ENCODE results near the gene ALG14. TPM values are rescaled to one million over a fixed set of nuclear protein-coding genes. Genes with fewer than 3 reads are reported as not detected.
A peak's percentile ranks its signal among the peaks of the same experiment; 100 is the strongest.

Gene ALG14
- total and polyA plus RNA-seq, 9 donors: 3.2 to 9.3 (median 7.1) TPM

DNA sequence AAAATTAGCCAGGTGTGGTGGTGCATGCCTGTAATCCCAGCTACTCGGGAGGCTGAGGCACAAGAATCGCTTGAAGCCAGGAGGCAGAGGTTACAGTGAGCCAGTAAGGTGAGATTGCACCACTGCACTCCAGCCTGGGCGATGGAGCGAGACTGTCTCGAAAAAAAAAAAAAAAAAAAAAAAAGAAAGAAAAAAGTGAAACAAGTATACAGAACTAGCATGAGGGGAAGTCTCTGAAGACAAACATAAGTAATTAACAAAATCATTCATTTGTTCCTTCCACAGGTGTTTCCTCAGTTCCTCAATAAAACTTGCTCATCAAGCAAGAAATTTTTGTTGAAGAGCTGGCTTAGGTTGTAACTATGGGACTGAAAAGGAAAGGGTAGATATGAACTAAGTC, 93.6 kb downstream of the ALG14 start:
- H3K9me3 ChIP-seq (replicated peaks; ENCODE audit: control insufficient read depth, low read depth, low read length): peaks cover 2% of the 10 kb centered on the region
- no peak for DNase-seq
- H3K27me3 ChIP-seq (ENCODE audit: control insufficient read depth, insufficient read depth, low read length): no peaks in the 10 kb centered on the region
- H3K27ac ChIP-seq (ENCODE audit: low read length): no peak overlapping the region
- H3K36me3 ChIP-seq (ENCODE audit: control insufficient read depth, insufficient read depth, low read length): no peaks in the 10 kb centered on the region
- 100% methylated on average over 2 of the region's 5 CpGs for WGBS (ENCODE audit: insufficient coverage)
- H3K4me1 ChIP-seq (ENCODE audit: control insufficient read depth, insufficient read depth, low read length): peaks cover 16% of the 10 kb centered on the region
- H3K4me3 ChIP-seq (ENCODE audit: low read length): no peak overlapping the region

DNA sequence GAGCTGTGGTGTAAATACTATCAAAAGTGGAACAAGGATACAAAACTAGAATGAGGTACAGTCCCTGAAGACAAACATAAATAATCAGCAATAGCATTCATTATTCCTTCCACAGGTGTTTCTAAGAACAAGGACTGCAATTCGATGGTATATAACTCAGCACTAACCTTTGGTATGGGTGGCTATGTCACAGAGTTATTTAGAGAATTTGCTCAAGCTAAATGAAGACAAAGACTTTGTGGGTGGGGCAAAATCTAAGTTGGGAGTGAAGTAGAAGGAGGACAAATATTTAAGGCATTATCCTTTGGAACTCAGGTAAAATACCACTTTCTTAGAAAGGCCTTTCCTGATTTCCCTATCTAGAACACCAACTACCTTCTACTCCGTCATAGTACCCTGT, 94.3 kb downstream of the ALG14 start:
- no peak overlapping the region for H3K27ac ChIP-seq (ENCODE audit: low read length)
- DNase-seq: no peak
- no peaks in the 10 kb centered on the region for H3K27me3 ChIP-seq (ENCODE audit: control insufficient read depth, insufficient read depth, low read length)
- peaks cover 2% of the 10 kb centered on the region for H3K9me3 ChIP-seq (replicated peaks; ENCODE audit: control insufficient read depth, low read depth, low read length)
- no peak overlapping the region for H3K4me3 ChIP-seq (ENCODE audit: low read length)
- H3K36me3 ChIP-seq (ENCODE audit: control insufficient read depth, insufficient read depth, low read length): no peaks in the 10 kb centered on the region
- peaks cover 19% of the 10 kb centered on the region for H3K4me1 ChIP-seq (ENCODE audit: control insufficient read depth, insufficient read depth, low read length)
- WGBS (ENCODE audit: insufficient coverage): no CpG with 5 or more reads among the region's 2 CpGs

DNA sequence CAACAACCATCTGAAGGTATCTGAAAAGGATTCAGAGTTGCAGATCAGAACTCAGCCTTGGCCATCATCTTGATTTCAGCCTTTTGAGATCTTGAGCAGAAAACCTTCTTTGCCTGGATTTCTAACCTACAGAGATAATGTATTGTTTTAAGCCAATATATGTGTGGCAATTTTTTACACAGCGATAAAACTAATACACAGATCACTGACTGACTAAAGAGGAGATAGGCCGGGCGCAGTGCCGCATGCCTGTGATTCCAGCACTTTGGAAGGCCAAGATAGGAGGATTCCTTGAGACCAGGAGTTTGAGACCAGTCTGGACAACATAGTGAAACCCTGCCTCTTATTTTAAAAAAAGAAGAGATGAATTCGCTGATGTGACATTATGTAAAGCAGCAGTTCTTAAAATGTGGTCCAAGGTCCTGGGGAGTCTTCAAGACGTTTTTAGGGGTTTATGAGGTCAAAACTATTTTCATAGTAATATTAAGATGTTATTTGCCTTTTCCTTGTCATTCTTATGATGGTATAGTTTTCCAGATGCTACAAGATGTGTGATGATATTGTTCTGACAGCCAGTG, 95.7 kb downstream of the ALG14 start:
- no peak overlapping the region for H3K4me3 ChIP-seq (ENCODE audit: low read length)
- H3K27me3 ChIP-seq (ENCODE audit: control insufficient read depth, insufficient read depth, low read length): no peaks in the 10 kb centered on the region
- no peak for DNase-seq
- 100% methylated on average over 1 of the region's 6 CpGs for WGBS (ENCODE audit: insufficient coverage)
- peaks cover 2% of the 10 kb centered on the region for H3K9me3 ChIP-seq (replicated peaks; ENCODE audit: control insufficient read depth, low read depth, low read length)
- no peak overlapping the region for H3K27ac ChIP-seq (ENCODE audit: low read length)
- H3K36me3 ChIP-seq (ENCODE audit: control insufficient read depth, insufficient read depth, low read length): no peaks in the 10 kb centered on the region
- H3K4me1 ChIP-seq (ENCODE audit: control insufficient read depth, insufficient read depth, low read length): peaks cover 19% of the 10 kb centered on the region

DNA sequence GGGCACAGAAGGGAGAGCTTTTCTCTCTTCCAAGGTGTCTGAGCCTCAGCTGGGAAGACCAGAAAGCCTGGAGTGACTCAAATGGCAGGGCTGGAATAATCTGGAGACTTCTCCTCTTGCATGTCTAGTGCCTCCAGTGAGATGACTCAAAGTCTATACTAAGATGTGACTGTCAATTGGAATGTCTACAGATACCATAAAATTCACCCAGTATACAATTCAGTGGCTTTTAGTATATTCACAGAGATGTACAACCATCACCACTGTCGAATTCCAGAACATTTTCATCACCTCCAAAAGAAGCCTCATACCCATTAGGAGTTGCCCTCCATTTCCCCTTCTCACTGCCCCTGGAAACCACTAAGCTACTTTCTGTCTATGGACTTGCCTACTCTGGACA, 97.9 kb downstream of the ALG14 start:
- H3K36me3 ChIP-seq (ENCODE audit: control insufficient read depth, insufficient read depth, low read length): no peaks in the 10 kb centered on the region
- peaks cover 2% of the 10 kb centered on the region for H3K9me3 ChIP-seq (replicated peaks; ENCODE audit: control insufficient read depth, low read depth, low read length)
- no peak for DNase-seq
- no peak overlapping the region for H3K4me3 ChIP-seq (ENCODE audit: low read length)
- H3K27me3 ChIP-seq (ENCODE audit: control insufficient read depth, insufficient read depth, low read length): no peaks in the 10 kb centered on the region
- 67% methylated on average over 1 of the region's 1 CpG for WGBS (ENCODE audit: insufficient coverage)
- H3K4me1 ChIP-seq (ENCODE audit: control insufficient read depth, insufficient read depth, low read length): peaks cover 21% of the 10 kb centered on the region
- peak overlapping the region; percentile 86 for H3K27ac ChIP-seq (ENCODE audit: low read length)

DNA sequence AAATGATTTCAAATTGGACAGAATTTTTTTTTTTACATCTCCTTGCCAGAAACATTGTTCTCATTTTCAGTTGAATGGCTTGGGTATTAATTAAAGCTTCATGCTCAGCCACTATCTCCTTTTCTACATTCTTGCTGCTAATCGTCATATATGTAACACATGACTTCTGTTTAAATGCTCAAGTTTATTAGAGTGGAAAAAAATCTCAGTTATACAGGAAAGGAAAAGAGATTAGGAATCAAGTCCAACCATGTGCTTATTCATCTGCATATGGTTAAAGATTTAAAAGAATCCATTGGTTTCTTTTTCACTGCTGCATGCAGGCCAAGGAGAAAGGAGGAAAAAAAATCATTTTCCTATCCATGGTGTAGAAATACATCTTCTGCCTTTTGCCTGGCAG, 98.5 kb downstream of the ALG14 start:
- no CpG with 5 or more reads among the region's 1 CpG for WGBS (ENCODE audit: insufficient coverage)
- peaks cover 2% of the 10 kb centered on the region for H3K9me3 ChIP-seq (replicated peaks; ENCODE audit: control insufficient read depth, low read depth, low read length)
- peak overlapping the region; percentile 86 for H3K27ac ChIP-seq (ENCODE audit: low read length)
- no peaks in the 10 kb centered on the region for H3K27me3 ChIP-seq (ENCODE audit: control insufficient read depth, insufficient read depth, low read length)
- H3K36me3 ChIP-seq (ENCODE audit: control insufficient read depth, insufficient read depth, low read length): no peaks in the 10 kb centered on the region
- no peak overlapping the region for H3K4me3 ChIP-seq (ENCODE audit: low read length)
- peaks cover 21% of the 10 kb centered on the region for H3K4me1 ChIP-seq (ENCODE audit: control insufficient read depth, insufficient read depth, low read length)
- DNase-seq: peak; percentile 97

DNA sequence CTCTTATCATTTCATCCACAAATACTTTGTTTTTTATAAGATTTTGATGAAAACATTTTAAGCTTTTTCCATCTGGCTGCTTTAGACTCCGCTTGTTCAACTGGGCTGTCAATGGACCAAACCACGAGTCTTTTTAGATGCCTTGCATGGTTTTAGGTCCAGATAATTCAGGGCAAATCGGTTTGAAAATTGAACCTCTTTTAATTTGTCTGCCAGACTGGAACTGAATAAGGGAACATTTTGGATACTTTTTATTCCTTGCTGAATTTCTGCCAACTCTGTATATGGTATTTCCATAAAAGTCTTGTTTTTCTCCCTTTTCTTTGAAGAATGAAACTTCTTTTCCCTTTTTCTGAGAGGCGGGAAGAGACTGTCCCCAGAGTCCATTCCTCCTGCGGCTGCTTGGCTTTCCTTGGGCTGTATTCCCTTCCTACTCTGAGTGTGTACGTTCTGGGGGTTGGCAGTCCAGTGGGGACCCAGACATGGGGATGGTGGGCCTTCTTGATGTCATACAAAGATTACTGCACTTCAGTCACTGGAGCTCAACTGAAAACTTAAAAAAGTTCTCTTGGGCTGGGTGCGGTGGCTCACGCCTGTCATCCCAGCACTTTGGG, 99.3 kb downstream of the ALG14 start:
- peaks cover 21% of the 10 kb centered on the region for H3K4me1 ChIP-seq (ENCODE audit: control insufficient read depth, insufficient read depth, low read length)
- DNase-seq: peak; percentile 94
- peaks cover 2% of the 10 kb centered on the region for H3K9me3 ChIP-seq (replicated peaks; ENCODE audit: control insufficient read depth, low read depth, low read length)
- H3K27me3 ChIP-seq (ENCODE audit: control insufficient read depth, insufficient read depth, low read length): no peaks in the 10 kb centered on the region
- WGBS (ENCODE audit: insufficient coverage): 67% methylated on average over 3 of the region's 8 CpGs
- no peaks in the 10 kb centered on the region for H3K36me3 ChIP-seq (ENCODE audit: control insufficient read depth, insufficient read depth, low read length)
- peak overlapping the region; percentile 86 for H3K27ac ChIP-seq (ENCODE audit: low read length)
- H3K4me3 ChIP-seq (ENCODE audit: low read length): no peak overlapping the region

GRCh38 chr1:94971491-94971924, 101.2 kb downstream of the ALG14 start:
- 57% methylated on average over 3 of the region's 6 CpGs for WGBS (ENCODE audit: insufficient coverage)
- Histone ChIP-seq H3K27me3 (ENCODE audit: control insufficient read depth, insufficient read depth, low read length) (no peaks in the 10 kb centered on the region), H3K27ac (ENCODE audit: low read length) (peak overlapping the region; percentile 75), H3K4me3 (ENCODE audit: low read length) (no peak overlapping the region), H3K36me3 (ENCODE audit: control insufficient read depth, insufficient read depth, low read length) (no peaks in the 10 kb centered on the region), H3K9me3 (replicated peaks; ENCODE audit: control insufficient read depth, low read depth, low read length) (peaks cover 2% of the 10 kb centered on the region), H3K4me1 (ENCODE audit: control insufficient read depth, insufficient read depth, low read length) (peaks cover 23% of the 10 kb centered on the region)
- DNase-seq: peak; percentile 78

GRCh38 chr1:94970783-94971182, 102.0 kb downstream of the ALG14 start:
- H3K4me1 ChIP-seq (ENCODE audit: control insufficient read depth, insufficient read depth, low read length): peaks cover 23% of the 10 kb centered on the region
- peaks cover 2% of the 10 kb centered on the region for H3K9me3 ChIP-seq (replicated peaks; ENCODE audit: control insufficient read depth, low read depth, low read length)
- H3K4me3 ChIP-seq (ENCODE audit: low read length): no peak overlapping the region
- DNase-seq: no peak
- peak overlapping the region; percentile 75 for H3K27ac ChIP-seq (ENCODE audit: low read length)
- no CpG with 5 or more reads among the region's 2 CpGs for WGBS (ENCODE audit: insufficient coverage)
- H3K36me3 ChIP-seq (ENCODE audit: control insufficient read depth, insufficient read depth, low read length): no peaks in the 10 kb centered on the region
- no peaks in the 10 kb centered on the region for H3K27me3 ChIP-seq (ENCODE audit: control insufficient read depth, insufficient read depth, low read length)

DNA sequence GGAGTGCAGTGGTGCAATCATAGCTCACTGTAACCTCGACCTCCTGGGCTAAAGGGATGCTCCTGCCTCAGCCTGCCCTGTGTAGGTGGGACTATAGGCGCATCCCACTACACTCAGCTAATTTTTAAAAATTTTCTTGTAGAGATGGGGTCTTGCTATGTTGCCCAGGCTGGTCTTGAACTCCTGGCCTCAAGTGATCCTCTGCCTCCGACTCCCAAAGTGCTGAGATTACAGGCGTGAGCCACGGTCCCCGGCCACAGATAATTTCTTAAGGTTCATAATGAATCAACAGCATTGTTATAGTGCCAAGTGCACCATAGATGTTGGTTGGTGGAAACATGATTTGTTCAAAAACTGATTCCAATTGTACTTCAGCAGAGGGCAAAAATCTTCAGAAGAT, 103.6 kb downstream of the ALG14 start:
- WGBS (ENCODE audit: insufficient coverage): 97% methylated on average over 4 of the region's 6 CpGs
- Histone ChIP-seq H3K27ac (ENCODE audit: low read length) (no peak overlapping the region), H3K4me3 (ENCODE audit: low read length) (no peak overlapping the region), H3K36me3 (ENCODE audit: control insufficient read depth, insufficient read depth, low read length) (no peaks in the 10 kb centered on the region), H3K4me1 (ENCODE audit: control insufficient read depth, insufficient read depth, low read length) (peaks cover 19% of the 10 kb centered on the region), H3K27me3 (ENCODE audit: control insufficient read depth, insufficient read depth, low read length) (no peaks in the 10 kb centered on the region), H3K9me3 (replicated peaks; ENCODE audit: control insufficient read depth, low read depth, low read length) (no peaks in the 10 kb centered on the region)
- no peak for DNase-seq

GRCh38 chr1:94966033-94966432, 106.7 kb downstream of the ALG14 start:
- Histone ChIP-seq H3K36me3 (ENCODE audit: control insufficient read depth, insufficient read depth, low read length) (no peaks in the 10 kb centered on the region), H3K4me1 (ENCODE audit: control insufficient read depth, insufficient read depth, low read length) (peaks cover 12% of the 10 kb centered on the region), H3K27ac (ENCODE audit: low read length) (no peak overlapping the region), H3K9me3 (replicated peaks; ENCODE audit: control insufficient read depth, low read depth, low read length) (no peaks in the 10 kb centered on the region), H3K4me3 (ENCODE audit: low read length) (no peak overlapping the region), H3K27me3 (ENCODE audit: control insufficient read depth, insufficient read depth, low read length) (no peaks in the 10 kb centered on the region)
- DNase-seq: no peak
- no CpG with 5 or more reads among the region's 1 CpG for WGBS (ENCODE audit: insufficient coverage)

Measured in muscle of leg (tissue), 11 donors.